Caco-2 (cell line): ENCODE results near the gene RNF4. TPM values are rescaled to one million over a fixed set of nuclear protein-coding genes. Genes with fewer than 3 reads are reported as not detected.

ENCODE experiments used
- BruUV-seq: library from RNA; stranded (reverse); fragments of 400-500 nt; replicated peaks from 2 replicates; lab custom pipeline; 2021; lab: Mats Ljungman, UMichigan
- CTCF ChIA-PET: fragments of 300-600 bp; sonication (Branson Sonifier 250); formaldehyde crosslinking; loops from one replicate; lab custom pipeline; 2022; ENCODE audit warnings: antibody characterized with exemption; lab: Charles Lee
- POLR2A ChIA-PET: fragments of 300-600 bp; sonication (Branson Sonifier 250); formaldehyde crosslinking; loops from one replicate; lab custom pipeline; 2022; ENCODE audit warnings: antibody characterized with exemption; lab: Charles Lee
- DNase-seq, 2 experiments: peaks; one replicate each; pipeline versions ENCODE4 v3.0.0 to v3.0.0-alpha.2; 2020 to 2022
- H3K27me3 ChIP-seq: replicated peaks from 2 replicates; pipeline ENCODE4 v1.6.0; 2011; ENCODE audit warnings: low read length; ENCODE audit not compliant: control insufficient read depth, insufficient read depth
- H3K36me3 ChIP-seq: 2 replicates; pipeline ENCODE4 v1.5.1; 2011; ENCODE audit warnings: low read length; ENCODE audit not compliant: control insufficient read depth, insufficient read depth
- H3K4me1 ChIP-seq: fragments of 250-450 bp; sonication (Bioruptor Pico); 2 replicates; pipeline ENCODE4 v1.5.1; 2020; ENCODE audit warnings: mild to moderate bottlenecking
- H3K4me3 ChIP-seq: 2 replicates; pipeline ENCODE4 v1.5.1; 2011; ENCODE audit warnings: low read depth, mild to moderate bottlenecking, control low read depth, low read length
- H3K9me3 ChIP-seq: fragments of 250-450 bp; sonication (Bioruptor Pico); 2 replicates; pipeline ENCODE4 v1.5.1; 2020; ENCODE audit warnings: mild to moderate bottlenecking, moderate library complexity
- H3K27ac Mint-ChIP-seq: one replicate; pipeline ENCODE4 v1.8.0; 2022; ENCODE audit warnings: mixed read lengths; ENCODE audit not compliant: unreplicated experiment
- H3K27me3 Mint-ChIP-seq: one replicate; pipeline ENCODE4 v1.8.0; 2022; ENCODE audit warnings: mixed read lengths; ENCODE audit not compliant: insufficient read depth, unreplicated experiment
- H3K36me3 Mint-ChIP-seq: one replicate; pipeline ENCODE4 v1.8.0; 2022; ENCODE audit warnings: mild to moderate bottlenecking, mixed read lengths; ENCODE audit not compliant: insufficient read depth, unreplicated experiment
- H3K4me1 Mint-ChIP-seq: one replicate; pipeline ENCODE4 v1.8.0; 2022; ENCODE audit warnings: low read depth, mixed read lengths; ENCODE audit not compliant: unreplicated experiment
- H3K4me3 Mint-ChIP-seq: one replicate; pipeline ENCODE4 v1.8.0; 2022; ENCODE audit warnings: mild to moderate bottlenecking, moderate library complexity, mixed read lengths; ENCODE audit not compliant: unreplicated experiment
- H3K9me3 Mint-ChIP-seq: one replicate; pipeline ENCODE4 v1.8.0; 2022; ENCODE audit warnings: mixed read lengths; ENCODE audit not compliant: unreplicated experiment
- CTCF ChIP-seq, 2 experiments: fragments of 200-600 bp in 1 of 2; IDR thresholded peaks; 1 replicate in 1 of 2; 2 replicates in 1 of 2; pipeline versions ENCODE4 v1.5.1 to v1.8.0; 2011 to 2022; ENCODE audit warnings: antibody characterized with exemption in 1 of 2, control low read depth in 1 of 2, inconsistent platforms in 1 of 2, low read depth in 1 of 2, low read length in 1 of 2, mild to moderate bottlenecking in 1 of 2, moderate library complexity in 1 of 2; ENCODE audit not compliant: insufficient read depth in 1 of 2, severe bottlenecking in 1 of 2, unreplicated experiment in 1 of 2
- intact Hi-C: fragments of 100-400 bp; cut with micrococcal nuclease; formaldehyde crosslinking; loops from one replicate; pipeline ENCODE4 v1.10.0; 2022; ENCODE audit not compliant: unreplicated experiment
- total RNA-seq: library from RNA; stranded (reverse); gene quantifications from 2 replicates; pipeline ENCODE4 v1.2.3, GENCODE V29; 2022

RNF4 gene
- total RNA-seq, 1 experiment from 2014 or later = 75.4 TPM

- Mint-ChIP-seq H3K36me3 (no peaks in the 10 kb centered on the region), H3K4me3 (no peak overlapping the region)
- POLR2A ChIA-PET = no interaction called here
These were observed 16.8 kb upstream of the RNF4 start for GRCh38 chr4:2451821-2452785.

GRCh38 chr4:2457481-2458295 lies 11.2 kb upstream of the RNF4 start:
- no peaks in the 10 kb centered on the region for H3K36me3 ChIP-seq
- no peak for TF ChIP-seq CTCF (IDR thresholded peaks at IDR 0.05; ENCODE audit: insufficient read depth in 1 of 2, low read depth in 1 of 2, low read length in 1 of 2, severe bottlenecking in 1 of 2, unreplicated experiment in 1 of 2)
- no peak overlapping the region for H3K27ac Mint-ChIP-seq
- H3K4me3 ChIP-seq = no peak overlapping the region
- H3K4me1 Mint-ChIP-seq = peaks cover 8% of the 10 kb centered on the region
- H3K4me3 Mint-ChIP-seq = no peak overlapping the region
- H3K36me3 Mint-ChIP-seq = peaks cover 5% of the 10 kb centered on the region
- H3K27me3 Mint-ChIP-seq = no peaks in the 10 kb centered on the region
- CTCF ChIA-PET = interaction anchor here (0.6 kb wide), 1 partner anchor 17 kb away, joined by 4 read pairs; no protein-coding TSS in a partner anchor
- no peaks in the 10 kb centered on the region for H3K9me3 ChIP-seq
- POLR2A ChIA-PET = no interaction called here
- H3K9me3 Mint-ChIP-seq = no peaks in the 10 kb centered on the region
- no peak for DNase-seq
- H3K27me3 ChIP-seq = no peaks in the 10 kb centered on the region
- no TSS peak for BruUV-seq
- no peaks in the 10 kb centered on the region for H3K4me1 ChIP-seq
- intact Hi-C loops = no loop called here

More at GRCh38 chr4:2451821-2452785, 16.8 kb upstream of the RNF4 start:
- H3K27me3 ChIP-seq = no peaks in the 10 kb centered on the region
- no peaks in the 10 kb centered on the region for H3K4me1 ChIP-seq
- Mint-ChIP-seq H3K27me3 (no peaks in the 10 kb centered on the region), H3K27ac (no peak overlapping the region), H3K4me1 (no peaks in the 10 kb centered on the region), H3K9me3 (no peaks in the 10 kb centered on the region)
- H3K4me3 ChIP-seq = no peak overlapping the region
- CTCF ChIA-PET = interaction anchor here (0.7 kb wide), 1 partner anchor 10 kb away, joined by 4 read pairs; no protein-coding TSS in a partner anchor
- no peaks in the 10 kb centered on the region for H3K36me3 ChIP-seq
- no TSS peak for BruUV-seq
- DNase-seq = no peak
- no peaks in the 10 kb centered on the region for H3K9me3 ChIP-seq
- TF ChIP-seq CTCF (IDR thresholded peaks at IDR 0.05; ENCODE audit: insufficient read depth in 1 of 2, low read depth in 1 of 2, low read length in 1 of 2, severe bottlenecking in 1 of 2, unreplicated experiment in 1 of 2) = no peak
- intact Hi-C loops = no loop called here
